Fibroblast of lung (primary cell): Measurements from ENCODE around the gene TAGLN2. TPM values are rescaled to one million over a fixed set of nuclear protein-coding genes. Genes with fewer than 3 reads are reported as not detected.

ENCODE experiments used
- DNase-seq, 2 donors: peaks; one replicate each; pipeline versions ENCODE4 v3.0.0 to v3.0.0-alpha.2; 2010; ENCODE audit warnings: low read depth in 2 of 2
- H2AFZ ChIP-seq: 2 replicates; pipeline ENCODE4 v1.5.1; 2012; ENCODE audit warnings: low read length, control low read depth, inconsistent platforms
- H3K27ac ChIP-seq: 2 replicates; pipeline ENCODE4 v1.5.1; 2011; ENCODE audit warnings: low read length, control low read depth; ENCODE audit not compliant: insufficient read depth
- H3K27me3 ChIP-seq: 2 replicates; pipeline ENCODE4 v1.5.1; 2011; ENCODE audit warnings: mild to moderate bottlenecking, low read length; ENCODE audit not compliant: control insufficient read depth, insufficient read depth
- H3K36me3 ChIP-seq: 2 replicates; pipeline ENCODE4 v1.5.1; 2011; ENCODE audit warnings: low read length; ENCODE audit not compliant: control insufficient read depth, insufficient read depth
- H3K4me1 ChIP-seq: 2 replicates; pipeline ENCODE4 v1.5.1; 2011; ENCODE audit warnings: low read length; ENCODE audit not compliant: control insufficient read depth, insufficient read depth; ENCODE audit errors: extremely low read depth
- H3K4me2 ChIP-seq: 2 replicates; pipeline ENCODE4 v1.5.1; 2011; ENCODE audit warnings: low read length, control low read depth; ENCODE audit not compliant: insufficient read depth; ENCODE audit errors: extremely low read depth
- H3K4me3 ChIP-seq, 4 experiments: fragments of 200-600 bp in 1 of 4; sonication (generic) in 1 of 4; replicated peaks in 1 of 4; 2 replicates each; pipeline ENCODE4 v1.5.1; 2011 to 2016; ENCODE audit warnings: low read length in 4 of 4, low read depth in 3 of 4, mild to moderate bottlenecking in 3 of 4, control low read depth in 2 of 4, inconsistent platforms in 1 of 4, mixed read lengths in 1 of 4; ENCODE audit not compliant: insufficient read depth in 1 of 4; ENCODE audit errors: control extremely low read depth in 1 of 4
- H3K79me2 ChIP-seq: 2 replicates; pipeline ENCODE4 v1.5.1; 2012; ENCODE audit warnings: mild to moderate bottlenecking, low read length, inconsistent platforms; ENCODE audit not compliant: control insufficient read depth, insufficient read depth
- H3K9ac ChIP-seq: 2 replicates; pipeline ENCODE4 v1.5.1; 2011; ENCODE audit warnings: mild to moderate bottlenecking, low read length, control low read depth; ENCODE audit not compliant: insufficient read depth
- H3K9me3 ChIP-seq: 2 replicates; pipeline ENCODE4 v1.5.1; 2012; ENCODE audit warnings: low read depth, low read length; ENCODE audit not compliant: control insufficient read depth, insufficient read depth
- H4K20me1 ChIP-seq: 2 replicates; pipeline ENCODE4 v1.5.1; 2011; ENCODE audit warnings: low read length; ENCODE audit not compliant: control insufficient read depth, insufficient read depth; ENCODE audit errors: extremely low read depth
- EZH2 ChIP-seq: IDR thresholded peaks from 2 replicates; pipeline ENCODE4 v1.5.1; 2012; ENCODE audit warnings: low read length, control low read depth, mild to moderate bottlenecking; ENCODE audit errors: missing control alignments
- polyA plus RNA-seq, 2 donors: library from polyadenylated mRNA; depleted of rRNA in 1 of 2; stranded (reverse) in 1 of 2; unstranded in 1 of 2; fragments of >200 nt; gene quantifications; 2 replicates each; pipeline ENCODE4 v1.2.1, GENCODE V29; 2011 to 2012; ENCODE audit warnings: missing spikeins in 1 of 2
- total RNA-seq: library from RNA; depleted of rRNA; stranded (reverse); fragments of >200 nt; gene quantifications from 2 replicates; pipeline ENCODE4 v1.2.1, GENCODE V29; 2014
- TF ChIP-seq, protein P1 (sequence below), 2 donors: IDR thresholded peaks in 1 of 2; conservative IDR thresholded peaks in 1 of 2; 1 replicate in 1 of 2; 2 replicates in 1 of 2; pipeline ENCODE4 v1.5.1; 2011 to 2012; ENCODE audit warnings: low read length in 2 of 2, control low read depth in 1 of 2, inconsistent platforms in 1 of 2, low read depth in 1 of 2, mild to moderate bottlenecking in 1 of 2

The TAGLN2 gene
- total and polyA plus RNA-seq, 2 donors (not counting 1 experiment from before 2014, with no cell fraction given): 300 to 718 TPM

GRCh38 chr1:159925719-159926078 is 392 bp upstream of the TAGLN2 start:
- TF ChIP-seq, protein P1, sequence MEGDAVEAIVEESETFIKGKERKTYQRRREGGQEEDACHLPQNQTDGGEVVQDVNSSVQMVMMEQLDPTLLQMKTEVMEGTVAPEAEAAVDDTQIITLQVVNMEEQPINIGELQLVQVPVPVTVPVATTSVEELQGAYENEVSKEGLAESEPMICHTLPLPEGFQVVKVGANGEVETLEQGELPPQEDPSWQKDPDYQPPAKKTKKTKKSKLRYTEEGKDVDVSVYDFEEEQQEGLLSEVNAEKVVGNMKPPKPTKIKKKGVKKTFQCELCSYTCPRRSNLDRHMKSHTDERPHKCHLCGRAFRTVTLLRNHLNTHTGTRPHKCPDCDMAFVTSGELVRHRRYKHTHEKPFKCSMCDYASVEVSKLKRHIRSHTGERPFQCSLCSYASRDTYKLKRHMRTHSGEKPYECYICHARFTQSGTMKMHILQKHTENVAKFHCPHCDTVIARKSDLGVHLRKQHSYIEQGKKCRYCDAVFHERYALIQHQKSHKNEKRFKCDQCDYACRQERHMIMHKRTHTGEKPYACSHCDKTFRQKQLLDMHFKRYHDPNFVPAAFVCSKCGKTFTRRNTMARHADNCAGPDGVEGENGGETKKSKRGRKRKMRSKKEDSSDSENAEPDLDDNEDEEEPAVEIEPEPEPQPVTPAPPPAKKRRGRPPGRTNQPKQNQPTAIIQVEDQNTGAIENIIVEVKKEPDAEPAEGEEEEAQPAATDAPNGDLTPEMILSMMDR (conservative IDR thresholded peaks at IDR 0.05 in 1 of 2, IDR thresholded peaks at IDR 0.05 in 1 of 2; ENCODE audit: low read depth in 1 of 2, low read length in 2 of 2): no peak
- no peak for TF ChIP-seq EZH2
- H3K4me2 ChIP-seq: peak overlapping the region; percentile 89
- H2AFZ ChIP-seq: peak overlapping the region; percentile 84
- no peaks in the 10 kb centered on the region for H3K9me3 ChIP-seq
- H3K36me3 ChIP-seq: peaks cover 4% of the 10 kb centered on the region
- no peaks in the 10 kb centered on the region for H4K20me1 ChIP-seq
- DNase-seq: no peak
- peak overlapping the region; percentile 99 for H3K9ac ChIP-seq
- H3K27ac ChIP-seq: peak overlapping the region; percentile 100
- peak overlapping the region; percentile 44 to 98 (median 91) for H3K4me3 ChIP-seq
- H3K27me3 ChIP-seq: no peaks in the 10 kb centered on the region
- H3K4me1 ChIP-seq: peaks cover 16% of the 10 kb centered on the region
- H3K79me2 ChIP-seq: peaks cover 43% of the 10 kb centered on the region

GRCh38 chr1:159924025-159924790 is 1.1 kb downstream of the TAGLN2 start:
- H4K20me1 ChIP-seq: no peaks in the 10 kb centered on the region
- H3K4me3 ChIP-seq: peak overlapping the region; percentile 44 to 98 (median 91)
- H3K4me1 ChIP-seq: peaks cover 24% of the 10 kb centered on the region
- H3K9me3 ChIP-seq: no peaks in the 10 kb centered on the region
- no peak overlapping the region for H2AFZ ChIP-seq
- no peaks in the 10 kb centered on the region for H3K27me3 ChIP-seq
- TF ChIP-seq EZH2: no peak
- TF ChIP-seq, protein P1 (conservative IDR thresholded peaks at IDR 0.05 in 1 of 2, IDR thresholded peaks at IDR 0.05 in 1 of 2; ENCODE audit: low read depth in 1 of 2, low read length in 2 of 2): no peak
- peak overlapping the region; percentile 99 for H3K9ac ChIP-seq
- peak overlapping the region; percentile 100 for H3K27ac ChIP-seq
- peak overlapping the region; percentile 96 for H3K4me2 ChIP-seq
- H3K36me3 ChIP-seq: peaks cover 17% of the 10 kb centered on the region
- peak; percentile 91 to 93 for DNase-seq
- H3K79me2 ChIP-seq: peaks cover 58% of the 10 kb centered on the region

- Histone ChIP-seq H3K27me3 (no peaks in the 10 kb centered on the region), H3K4me3 (peak overlapping the region; percentile 44 to 98 (median 85)), H4K20me1 (no peaks in the 10 kb centered on the region), H3K4me1 (peaks cover 31% of the 10 kb centered on the region), H3K36me3 (peaks cover 22% of the 10 kb centered on the region), H3K4me2 (peak overlapping the region; percentile 96), H3K9me3 (no peaks in the 10 kb centered on the region), H2AFZ (no peak overlapping the region), H3K79me2 (peaks cover 60% of the 10 kb centered on the region), H3K9ac (peak overlapping the region; percentile 99), H3K27ac (peak overlapping the region; percentile 100)
- DNase-seq: peak; percentile 86 to 95
- no peak for TF ChIP-seq EZH2
- TF ChIP-seq, protein P1 (conservative IDR thresholded peaks at IDR 0.05 in 1 of 2, IDR thresholded peaks at IDR 0.05 in 1 of 2; ENCODE audit: low read depth in 1 of 2, low read length in 2 of 2): no peak
Measured at GRCh38 chr1:159923203-159924024, 1.9 kb downstream of the TAGLN2 start.
